ENCODE data around the gene COL6A5.

GRCh38 chr3:130377960-130378676 lies 32.6 kb downstream of the COL6A5 start:
- TF ChIP-seq CTCF (IDR thresholded peaks at IDR 0.05) (no peak), POLR2A (IDR thresholded peaks at IDR 0.05) (no peak)
